ENCODE results near the gene RBM15.

DNA sequence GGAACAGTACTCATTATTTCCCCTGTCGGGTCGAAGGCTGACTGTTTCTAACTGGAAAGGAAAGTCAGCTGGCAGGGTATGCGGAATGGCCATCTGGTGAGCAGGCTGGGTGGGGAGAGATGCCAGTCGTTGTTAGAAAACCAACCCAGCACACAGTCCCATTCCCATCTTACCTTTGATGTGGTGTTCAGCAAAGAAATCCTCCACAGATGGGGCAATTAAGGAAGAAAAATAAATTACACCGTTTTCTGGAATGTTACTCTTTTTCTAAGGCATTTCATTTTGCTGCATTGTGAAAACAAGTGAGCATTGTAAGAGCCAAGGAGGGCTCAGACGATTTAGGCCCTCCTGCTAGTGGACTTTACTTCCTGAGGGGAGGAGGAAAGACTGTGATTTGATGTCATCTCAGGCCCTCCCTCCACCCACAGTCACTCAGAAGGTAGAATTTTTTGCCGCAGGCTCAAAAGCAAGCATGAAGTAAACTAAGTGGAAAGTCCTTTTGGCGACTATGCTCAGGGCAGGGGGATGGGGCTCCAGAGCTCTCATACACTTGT is 51.6 kb downstream of the RBM15 start, which contains the start of gene SLC16A4:
- TF ChIP-seq, protein P1, sequence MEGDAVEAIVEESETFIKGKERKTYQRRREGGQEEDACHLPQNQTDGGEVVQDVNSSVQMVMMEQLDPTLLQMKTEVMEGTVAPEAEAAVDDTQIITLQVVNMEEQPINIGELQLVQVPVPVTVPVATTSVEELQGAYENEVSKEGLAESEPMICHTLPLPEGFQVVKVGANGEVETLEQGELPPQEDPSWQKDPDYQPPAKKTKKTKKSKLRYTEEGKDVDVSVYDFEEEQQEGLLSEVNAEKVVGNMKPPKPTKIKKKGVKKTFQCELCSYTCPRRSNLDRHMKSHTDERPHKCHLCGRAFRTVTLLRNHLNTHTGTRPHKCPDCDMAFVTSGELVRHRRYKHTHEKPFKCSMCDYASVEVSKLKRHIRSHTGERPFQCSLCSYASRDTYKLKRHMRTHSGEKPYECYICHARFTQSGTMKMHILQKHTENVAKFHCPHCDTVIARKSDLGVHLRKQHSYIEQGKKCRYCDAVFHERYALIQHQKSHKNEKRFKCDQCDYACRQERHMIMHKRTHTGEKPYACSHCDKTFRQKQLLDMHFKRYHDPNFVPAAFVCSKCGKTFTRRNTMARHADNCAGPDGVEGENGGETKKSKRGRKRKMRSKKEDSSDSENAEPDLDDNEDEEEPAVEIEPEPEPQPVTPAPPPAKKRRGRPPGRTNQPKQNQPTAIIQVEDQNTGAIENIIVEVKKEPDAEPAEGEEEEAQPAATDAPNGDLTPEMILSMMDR (IDR thresholded peaks at IDR 0.05; ENCODE audit: insufficient read depth, low read depth, low read length), result no peak
- no peak for TF ChIP-seq EZH2 (IDR thresholded peaks at IDR 0.05; ENCODE audit: insufficient read depth, low read length)
